COLO829 (cell line): ENCODE measurements around the gene PPP2R2C.

Source experiments
- DNase-seq: peaks from one replicate; pipeline ENCODE4 v3.0.0; 2012; ENCODE audit warnings: low spot score

PPP2R2C gene

GRCh38 chr4:6467600-6467999 lies 4.8 kb downstream of the PPP2R2C start:
- DNase-seq = no peak

- DNase-seq = no peak
Observed at GRCh38 chr4:6466756-6467381, 5.5 kb downstream of the PPP2R2C start.

- DNase-seq = no peak
Observed at GRCh38 chr4:6465955-6466354, 6.5 kb downstream of the PPP2R2C start.

GRCh38 chr4:6464842-6465588 lies 7.4 kb downstream of the PPP2R2C start:
- no peak for DNase-seq

- no peak for DNase-seq
Observed at GRCh38 chr4:6463311-6464289, 8.8 kb downstream of the PPP2R2C start.

- no peak for DNase-seq
Observed at GRCh38 chr4:6461301-6462165, 10.9 kb downstream of the PPP2R2C start.

- DNase-seq = no peak
Observed at GRCh38 chr4:6460876-6461275, 11.5 kb downstream of the PPP2R2C start.

- DNase-seq = no peak
Observed at GRCh38 chr4:6458528-6458927, 13.9 kb downstream of the PPP2R2C start.

GRCh38 chr4:6456450-6456849 lies 16.0 kb downstream of the PPP2R2C start:
- no peak for DNase-seq

GRCh38 chr4:6454112-6454910 lies 18.1 kb downstream of the PPP2R2C start:
- no peak for DNase-seq

- DNase-seq = no peak
Observed at GRCh38 chr4:6453688-6453990, 18.8 kb downstream of the PPP2R2C start.

GRCh38 chr4:6452897-6453687 lies 19.3 kb downstream of the PPP2R2C start:
- no peak for DNase-seq

GRCh38 chr4:6452116-6452896 lies 20.1 kb downstream of the PPP2R2C start:
- DNase-seq = no peak

- no peak for DNase-seq
Observed at GRCh38 chr4:6451309-6451708, 21.1 kb downstream of the PPP2R2C start.

GRCh38 chr4:6450709-6451108 lies 21.7 kb downstream of the PPP2R2C start:
- DNase-seq = no peak

- no peak for DNase-seq
Observed at GRCh38 chr4:6449746-6450369, 22.6 kb downstream of the PPP2R2C start.

GRCh38 chr4:6449335-6449734 lies 23.1 kb downstream of the PPP2R2C start:
- no peak for DNase-seq

- DNase-seq = no peak
Observed at GRCh38 chr4:6448476-6449170, 23.8 kb downstream of the PPP2R2C start.
